B cell (primary cell): ENCODE results near the gene FBLN2. TPM values are rescaled to one million over a fixed set of nuclear protein-coding genes. Genes with fewer than 3 reads are reported as not detected.

Experiments
- ATAC-seq: fragments of 200-7000 bp; cut with Tn5 transposase; one replicate; pipeline ENCODE4 v1.10.0; 2021; ENCODE audit warnings: low read depth, mild to moderate bottlenecking, moderate number of reproducible peaks, moderate library complexity
- CTCF ChIA-PET: fragments of 350-600 bp; sonication (Branson Sonifier 250); formaldehyde crosslinking; loops from one replicate; lab custom pipeline; 2021; ENCODE audit warnings: antibody characterized with exemption, inconsistent platforms; lab: Charles Lee
- POLR2A ChIA-PET: fragments of 350-600 bp; sonication (Branson Sonifier 250); formaldehyde crosslinking; loops from one replicate; lab custom pipeline; 2021; ENCODE audit warnings: antibody characterized with exemption; lab: Charles Lee
- DNase-seq: peaks from one replicate; pipeline ENCODE4 v3.0.0; 2013
- H2AFZ ChIP-seq: 2 replicates; pipeline ENCODE4 v1.6.1; 2012; ENCODE audit warnings: mild to moderate bottlenecking, low read depth, low read length; ENCODE audit not compliant: insufficient read depth, poor library complexity, severe bottlenecking
- H3K27ac ChIP-seq, 2 donors: 1 replicate in 1 of 2; 2 replicates in 1 of 2; pipeline ENCODE4 v1.5.1; 2012 to 2013; ENCODE audit warnings: low read length in 2 of 2, mild to moderate bottlenecking in 2 of 2, moderate library complexity in 1 of 2
- H3K27me3 ChIP-seq, 4 experiments: fragments of 200-600 bp in 1 of 4; sonication (generic) in 1 of 4; replicated peaks in 1 of 4; 1 replicate in 2 of 4; 2 replicates in 2 of 4; pipeline versions ENCODE4 v1.6.1 to v1.7.0; 2013 to 2016; ENCODE audit warnings: low read length in 3 of 4, mild to moderate bottlenecking in 2 of 4, mixed read lengths in 1 of 4, moderate library complexity in 1 of 4; ENCODE audit not compliant: insufficient read depth in 4 of 4, control insufficient read depth in 3 of 4; ENCODE audit errors: control extremely low read depth in 1 of 4
- H3K36me3 ChIP-seq, 2 experiments: replicated peaks in 1 of 2; 1 replicate in 1 of 2; 2 replicates in 1 of 2; pipeline versions ENCODE4 v1.6.1 to v1.7.1; 2013; ENCODE audit warnings: low read length in 1 of 2; ENCODE audit not compliant: insufficient read depth in 2 of 2, control insufficient read depth in 1 of 2; ENCODE audit errors: control extremely low read depth in 1 of 2, extremely low read depth in 1 of 2
- H3K4me1 ChIP-seq, 2 donors: fragments of 200-600 bp in 1 of 2; sonication (generic) in 1 of 2; 1 replicate in 1 of 2; 2 replicates in 1 of 2; pipeline versions ENCODE4 v1.5.1 to v1.6.1; 2013 to 2017; ENCODE audit warnings: low read length in 2 of 2; ENCODE audit not compliant: control insufficient read depth in 2 of 2, insufficient read depth in 2 of 2
- H3K4me2 ChIP-seq: replicated peaks from 2 replicates; pipeline ENCODE3; 2012; ENCODE audit warnings: mild to moderate bottlenecking, low read depth, low read length; ENCODE audit not compliant: poor library complexity, severe bottlenecking
- H3K4me3 ChIP-seq, 5 experiments: fragments of 200-600 bp in 1 of 5; sonication (generic) in 1 of 5; 1 replicate in 3 of 5; 2 replicates in 2 of 5; pipeline versions ENCODE4 v1.5.1 to v1.7.0; 2011 to 2016; ENCODE audit warnings: low read length in 4 of 5, mild to moderate bottlenecking in 4 of 5, low read depth in 2 of 5, control low read depth in 1 of 5, moderate library complexity in 1 of 5; ENCODE audit not compliant: insufficient read depth in 1 of 5; ENCODE audit errors: control extremely low read depth in 1 of 5, extremely low read depth in 1 of 5
- H3K79me2 ChIP-seq: fragments of 200-600 bp; sonication (generic); one replicate; pipeline ENCODE4 v1.6.0; 2016; ENCODE audit warnings: low read length; ENCODE audit not compliant: control insufficient read depth, insufficient read depth
- H3K9ac ChIP-seq: fragments of 200-600 bp; sonication (generic); 2 replicates; pipeline ENCODE4 v1.6.1; 2017; ENCODE audit warnings: mild to moderate bottlenecking, low read length, moderate library complexity
- H3K9me3 ChIP-seq, 3 donors: one replicate each; pipeline versions ENCODE4 v1.6.1 to v1.7.1; 2013; ENCODE audit warnings: low read length in 2 of 3; ENCODE audit not compliant: control insufficient read depth in 2 of 3, insufficient read depth in 1 of 3; ENCODE audit errors: control extremely low read depth in 1 of 3
- H4K20me1 ChIP-seq: 2 replicates; pipeline ENCODE4 v1.6.0; 2012; ENCODE audit warnings: mild to moderate bottlenecking, low read length; ENCODE audit not compliant: insufficient read depth, control insufficient read depth, poor library complexity, severe bottlenecking
- H3K27ac Mint-ChIP-seq: one replicate; pipeline ENCODE4 v1.8.0; 2021; ENCODE audit warnings: mixed read lengths
- H3K27me3 Mint-ChIP-seq: one replicate; pipeline ENCODE4 v1.8.0; 2021; ENCODE audit warnings: mixed read lengths
- H3K4me1 Mint-ChIP-seq: one replicate; pipeline ENCODE4 v1.8.0; 2021; ENCODE audit warnings: mixed read lengths
- H3K4me3 Mint-ChIP-seq: one replicate; pipeline ENCODE4 v1.8.0; 2021; ENCODE audit warnings: mixed read lengths
- H3K9me3 Mint-ChIP-seq: one replicate; pipeline ENCODE4 v1.8.0; 2022; ENCODE audit warnings: mixed read lengths; ENCODE audit not compliant: insufficient read depth
- EZH2 ChIP-seq: IDR thresholded peaks from 2 replicates; pipeline ENCODE4 v1.6.1; 2012; ENCODE audit warnings: borderline replicate concordance, low read depth, mild to moderate bottlenecking, moderate library complexity, low read length; ENCODE audit not compliant: insufficient read depth, poor library complexity, severe bottlenecking
- WGBS: methylation state at CpG from one replicate; pipeline ENCODE4 v1.1.5; 2013; ENCODE audit warnings: missing lambda C conversion rate; ENCODE audit not compliant: insufficient coverage; 5-methylcytosine and 5-hydroxymethylcytosine counted together
- intact Hi-C: fragments of 100-400 bp; cut with micrococcal nuclease; formaldehyde crosslinking; loops from one replicate; pipeline ENCODE4 v1.10.0; 2022
- polyA plus RNA-seq: library from polyadenylated mRNA; depleted of rRNA; stranded (reverse); fragments of >200 nt; gene quantifications from 2 replicates; pipeline ENCODE4 v1.2.3, GENCODE V29; 2012
- total RNA-seq, 2 donors: library from RNA; stranded (reverse); fragments of 120-200 nt in 1 of 2; gene quantifications; 1 replicate in 1 of 2; 2 replicates in 1 of 2; pipeline versions ENCODE4 v1.2.3 to v1.2.4, GENCODE V29; 2013 to 2022
- TF ChIP-seq, protein P1 (sequence below): fragments of 200-600 bp; IDR thresholded peaks from one replicate; pipeline ENCODE4 v1.8.0; 2022; ENCODE audit warnings: antibody characterized with exemption, mild to moderate bottlenecking

FBLN2 gene
- total and polyA plus RNA-seq, 2 donors (not counting 1 experiment from before 2014, with no cell fraction given) = 3.6 to 8.2 TPM

DNA sequence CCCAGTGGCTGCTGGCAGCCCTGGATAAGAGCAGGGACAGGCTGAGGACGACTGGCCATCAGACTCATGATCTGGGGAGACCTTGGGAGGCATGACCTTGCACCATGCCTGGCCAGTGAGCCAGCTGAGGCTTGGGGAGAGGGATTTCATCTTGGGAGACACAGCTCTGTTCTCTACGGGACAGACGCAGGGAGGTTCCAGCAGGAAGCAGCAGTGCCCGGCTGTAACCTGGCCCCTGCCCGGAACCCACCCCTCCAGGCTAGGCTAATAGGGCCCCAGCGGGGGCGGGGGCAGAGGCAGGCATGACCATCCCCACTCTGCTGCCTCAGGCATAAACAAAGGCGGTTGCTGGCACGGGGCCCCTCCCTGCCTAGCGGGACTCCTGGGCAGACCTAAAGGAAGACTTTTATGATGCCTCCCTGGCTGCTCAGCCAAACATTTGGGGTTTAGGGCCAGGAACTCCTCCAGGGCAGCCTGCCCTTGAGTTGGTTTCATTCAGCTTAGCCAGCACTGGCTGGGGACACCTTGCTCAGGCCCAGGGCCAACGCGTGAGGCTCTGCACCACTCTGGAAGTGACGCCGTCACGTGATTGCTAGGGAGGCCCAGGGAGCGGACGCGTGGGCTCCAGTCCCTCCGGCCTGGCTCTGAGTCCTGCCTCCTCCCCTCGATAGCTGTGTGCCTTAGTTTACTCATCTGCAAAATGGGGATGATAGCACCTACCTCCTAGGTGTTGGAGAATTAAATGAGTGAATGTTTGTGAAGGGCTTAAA is 41.2 kb upstream of the FBLN2 start:
- Mint-ChIP-seq H3K4me1 (no peaks in the 10 kb centered on the region), H3K4me3 (no peak overlapping the region), H3K9me3 (no peaks in the 10 kb centered on the region), H3K27me3 (no peaks in the 10 kb centered on the region), H3K27ac (no peak overlapping the region)
- Histone ChIP-seq H3K27ac (no peak overlapping the region), H2AFZ (no peak overlapping the region), H3K9ac (no peak overlapping the region), H4K20me1 (no peaks in the 10 kb centered on the region), H3K9me3 (no peaks in the 10 kb centered on the region), H3K36me3 (no peaks in the 10 kb centered on the region), H3K27me3 (peaks cover 0 to 3% (median 0%) of the 10 kb centered on the region in 4 experiments), H3K4me1 (no peaks in the 10 kb centered on the region), H3K4me2 (no peak overlapping the region), H3K79me2 (no peaks in the 10 kb centered on the region), H3K4me3 (no peak overlapping the region)
- CTCF ChIA-PET = no interaction called here
- intact Hi-C loops = no loop called here
- POLR2A ChIA-PET = interaction anchor here (0.6 kb wide), 1 partner anchor 505 kb away, joined by 5 read pairs; no protein-coding TSS in a partner anchor
- ATAC-seq = no peak
- 64% methylated on average over 19 of the region's 20 CpGs for WGBS
- TF ChIP-seq, protein P1, sequence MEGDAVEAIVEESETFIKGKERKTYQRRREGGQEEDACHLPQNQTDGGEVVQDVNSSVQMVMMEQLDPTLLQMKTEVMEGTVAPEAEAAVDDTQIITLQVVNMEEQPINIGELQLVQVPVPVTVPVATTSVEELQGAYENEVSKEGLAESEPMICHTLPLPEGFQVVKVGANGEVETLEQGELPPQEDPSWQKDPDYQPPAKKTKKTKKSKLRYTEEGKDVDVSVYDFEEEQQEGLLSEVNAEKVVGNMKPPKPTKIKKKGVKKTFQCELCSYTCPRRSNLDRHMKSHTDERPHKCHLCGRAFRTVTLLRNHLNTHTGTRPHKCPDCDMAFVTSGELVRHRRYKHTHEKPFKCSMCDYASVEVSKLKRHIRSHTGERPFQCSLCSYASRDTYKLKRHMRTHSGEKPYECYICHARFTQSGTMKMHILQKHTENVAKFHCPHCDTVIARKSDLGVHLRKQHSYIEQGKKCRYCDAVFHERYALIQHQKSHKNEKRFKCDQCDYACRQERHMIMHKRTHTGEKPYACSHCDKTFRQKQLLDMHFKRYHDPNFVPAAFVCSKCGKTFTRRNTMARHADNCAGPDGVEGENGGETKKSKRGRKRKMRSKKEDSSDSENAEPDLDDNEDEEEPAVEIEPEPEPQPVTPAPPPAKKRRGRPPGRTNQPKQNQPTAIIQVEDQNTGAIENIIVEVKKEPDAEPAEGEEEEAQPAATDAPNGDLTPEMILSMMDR = no peak
- no peak for TF ChIP-seq EZH2
- DNase-seq = no peak

- Histone ChIP-seq H2AFZ (no peak overlapping the region), H3K9ac (no peak overlapping the region), H3K27ac (no peak overlapping the region), H3K4me1 (no peaks in the 10 kb centered on the region), H3K4me3 (no peak overlapping the region), H3K9me3 (no peaks in the 10 kb centered on the region), H3K27me3 (peaks cover 0 to 3% (median 0%) of the 10 kb centered on the region in 4 experiments), H3K36me3 (no peaks in the 10 kb centered on the region), H4K20me1 (no peaks in the 10 kb centered on the region), H3K4me2 (no peak overlapping the region), H3K79me2 (no peaks in the 10 kb centered on the region)
- ATAC-seq (no peak), DNase-seq (no peak)
- WGBS = 77% methylated on average over 4 of the region's 8 CpGs
- CTCF ChIA-PET = no interaction called here
- POLR2A ChIA-PET = no interaction called here
- Mint-ChIP-seq H3K27ac (no peak overlapping the region), H3K4me1 (no peaks in the 10 kb centered on the region), H3K27me3 (no peaks in the 10 kb centered on the region), H3K4me3 (no peak overlapping the region), H3K9me3 (no peaks in the 10 kb centered on the region)
- intact Hi-C loops = no loop called here
- TF ChIP-seq, protein P1 = no peak
- TF ChIP-seq EZH2 = no peak
Measured at GRCh38 chr3:13508496-13508895, 40.4 kb upstream of the FBLN2 start.
